Right lobe of liver (tissue), 4 donors: ENCODE data around the gene TCEA3.

Source experiments
- CTCF ChIP-seq, 4 donors: fragments of 200-600 bp in 3 of 4; fragments of 450-650 bp in 1 of 4; IDR thresholded peaks; one replicate each; pipeline versions ENCODE4 v1.5.1 to v1.8.0; 2016 to 2022; ENCODE audit warnings: antibody characterized with exemption in 4 of 4, mild to moderate bottlenecking in 2 of 4
- POLR2A ChIP-seq: fragments of 450-650 bp; IDR thresholded peaks from one replicate; pipeline ENCODE4 v1.6.1; 2017; ENCODE audit warnings: antibody characterized with exemption, mild to moderate bottlenecking
- donor health status: DM: no; HTN: no; CAD: no.
- donor health status: DM: no; HTN: no; CAD: no.
- donor health status: DM: no; HTN: yes; CAD: no.

GRCh38 chr1:23433122-23433521 is 8.6 kb upstream of the TCEA3 start:
- TF ChIP-seq CTCF (IDR thresholded peaks at IDR 0.05), result no peak
- TF ChIP-seq POLR2A, result no peak
